SK-N-SH (cell line): ENCODE measurements around the gene HSPD1. TPM values are rescaled to one million over a fixed set of nuclear protein-coding genes. Genes with fewer than 3 reads are reported as not detected.
A peak's percentile ranks its signal among the peaks of the same experiment; 100 is the strongest.

Source experiments
- CTCF ChIA-PET: fragments of 300-600, 350-600 bp; formaldehyde crosslinking; extraction: SDS; loops from one replicate; lab custom pipeline; 2021; lab: Yijun Ruan, JAX
- POLR2A ChIA-PET: fragments of 350-600 bp; sonication (Branson Sonifier 250); formaldehyde crosslinking; extraction: SDS; loops from one replicate; lab custom pipeline; 2020; ENCODE audit warnings: antibody characterized with exemption, inconsistent platforms; lab: Yijun Ruan, JAX
- DNase-seq: peaks from one replicate; pipeline ENCODE4 v3.0.0; 2012
- H2AFZ ChIP-seq: fragments of 200-600 bp; sonication (generic); 2 replicates; pipeline ENCODE4 v1.8.1; 2016; ENCODE audit warnings: antibody characterized with exemption, mild to moderate bottlenecking, low read depth
- H3F3A ChIP-seq: fragments of 200-600 bp; sonication (generic); replicated peaks from 2 replicates; pipeline ENCODE3; 2016; ENCODE audit warnings: antibody characterized with exemption, mild to moderate bottlenecking; ENCODE audit not compliant: insufficient read depth
- H3K27ac ChIP-seq, 2 experiments: fragments of 200-500 bp in 1 of 2; fragments of 200-600 bp in 1 of 2; sonication (Bioruptor generic) in 1 of 2; sonication (generic), shearing (Covaris generic) in 1 of 2; 2 replicates each; pipeline versions ENCODE4 v1.5.1 to v1.6.1; 2014 to 2016; ENCODE audit warnings: low read depth in 2 of 2, inconsistent platforms in 1 of 2, low read length in 1 of 2, mild to moderate bottlenecking in 1 of 2, mixed read lengths in 1 of 2
- H3K27me3 ChIP-seq: fragments of 200-600 bp; sonication (generic), shearing (Covaris generic); 2 replicates; pipeline ENCODE4 v1.6.1; 2016; ENCODE audit warnings: mixed run types; ENCODE audit not compliant: insufficient read depth
- H3K36me3 ChIP-seq, 2 experiments: fragments of 200-500 bp in 1 of 2; fragments of 200-600 bp in 1 of 2; sonication (Bioruptor generic) in 1 of 2; sonication (generic) in 1 of 2; replicated peaks in 1 of 2; 2 replicates each; pipeline versions ENCODE3 to v1.5.1; 2014 to 2016; ENCODE audit warnings: low read length in 1 of 2, mild to moderate bottlenecking in 1 of 2; ENCODE audit not compliant: insufficient read depth in 2 of 2, control insufficient read depth in 1 of 2
- H3K4me1 ChIP-seq, 2 experiments: fragments of 200-500 bp in 1 of 2; fragments of 200-600 bp in 1 of 2; sonication (Bioruptor generic) in 1 of 2; sonication (generic), shearing (Covaris generic) in 1 of 2; 2 replicates each; pipeline versions ENCODE4 v1.5.1 to v1.6.1; 2014 to 2016; ENCODE audit warnings: low read depth in 1 of 2, low read length in 1 of 2, mixed run types in 1 of 2; ENCODE audit not compliant: insufficient read depth in 2 of 2, control insufficient read depth in 1 of 2
- H3K4me2 ChIP-seq: fragments of 200-600 bp; sonication (generic), shearing (Covaris generic); 2 replicates; pipeline ENCODE4 v1.6.1; 2017; ENCODE audit warnings: mixed run types
- H3K4me3 ChIP-seq, 2 experiments: fragments of 200-500 bp in 1 of 2; fragments of 200-600 bp in 1 of 2; sonication (Bioruptor generic) in 1 of 2; sonication (generic), shearing (Covaris generic) in 1 of 2; 2 replicates each; pipeline versions ENCODE4 v1.5.1 to v1.8.1; 2014 to 2016; ENCODE audit warnings: low read depth in 2 of 2, inconsistent platforms in 1 of 2, low read length in 1 of 2, mild to moderate bottlenecking in 1 of 2, mixed read lengths in 1 of 2, moderate library complexity in 1 of 2
- H3K79me2 ChIP-seq: fragments of 200-600 bp; sonication (generic); 2 replicates; pipeline ENCODE4 v1.8.1; 2017; ENCODE audit warnings: mild to moderate bottlenecking; ENCODE audit not compliant: insufficient read depth
- H3K9ac ChIP-seq: fragments of 200-600 bp; sonication (generic); 2 replicates; pipeline ENCODE4 v1.6.1; 2017; ENCODE audit warnings: mixed run types
- H3K9me2 ChIP-seq: fragments of 200-600 bp; sonication (generic); 2 replicates; pipeline ENCODE4 v1.6.1; 2017; ENCODE audit warnings: mixed run types
- H3K9me3 ChIP-seq: fragments of 200-600 bp; sonication (generic); 2 replicates; pipeline ENCODE4 v1.6.1; 2017; ENCODE audit warnings: mixed run types, mild to moderate bottlenecking, moderate library complexity
- H4K20me1 ChIP-seq: fragments of 200-600 bp; sonication (generic); 2 replicates; pipeline ENCODE4 v1.6.1; 2017; ENCODE audit warnings: mild to moderate bottlenecking, mixed run types; ENCODE audit not compliant: insufficient read depth
- CHD2 ChIP-seq: fragments of 150-350 bp; IDR thresholded peaks from 2 replicates; pipeline ENCODE4 v1.6.1; 2018; ENCODE audit warnings: low read length; ENCODE audit not compliant: partially characterized antibody
- ELF1 ChIP-seq: IDR thresholded peaks from 2 replicates; pipeline ENCODE4 v1.4.0; 2012
- FOSL2 ChIP-seq: IDR thresholded peaks from 2 replicates; pipeline ENCODE4 v1.4.0; 2012; ENCODE audit warnings: low read depth, mild to moderate bottlenecking, moderate library complexity, borderline replicate concordance
- FOXM1 ChIP-seq: IDR thresholded peaks from 2 replicates; pipeline ENCODE4 v1.4.0; 2012; ENCODE audit warnings: low read depth, mild to moderate bottlenecking
- GATA2 ChIP-seq: sonication (generic); formaldehyde crosslinking; IDR thresholded peaks from 2 replicates; pipeline ENCODE4 v1.5.0; 2020; ENCODE audit warnings: mild to moderate bottlenecking, missing genetic modification reagents
- JUND ChIP-seq: IDR thresholded peaks from 2 replicates; pipeline ENCODE4 v1.4.0; 2012
- MEF2A ChIP-seq: IDR thresholded peaks from 2 replicates; pipeline ENCODE4 v1.4.0; 2012; ENCODE audit warnings: low read depth, borderline replicate concordance
- MXI1 ChIP-seq: IDR thresholded peaks from 2 replicates; pipeline ENCODE4 v1.6.1; 2012; ENCODE audit warnings: mild to moderate bottlenecking, low read depth, low read length, improper control_type of control experiment
- NFIC ChIP-seq: IDR thresholded peaks from 2 replicates; pipeline ENCODE4 v1.4.0; 2012; ENCODE audit warnings: borderline replicate concordance
- POLR2AphosphoS5 ChIP-seq: IDR thresholded peaks from 2 replicates; pipeline ENCODE4 v1.6.1; 2012; ENCODE audit warnings: low read depth, low read length
- RAD21 ChIP-seq: IDR thresholded peaks from 2 replicates; pipeline ENCODE4 v1.6.1; 2012; ENCODE audit warnings: mild to moderate bottlenecking, low read length
- RCOR1 ChIP-seq: fragments of 150-350 bp; IDR thresholded peaks from 2 replicates; pipeline ENCODE4 v1.6.1; 2017; ENCODE audit warnings: antibody characterized with exemption, low read length
- RFX5 ChIP-seq: IDR thresholded peaks from 2 replicates; pipeline ENCODE4 v1.6.1; 2012; ENCODE audit warnings: mild to moderate bottlenecking, improper control_type of control experiment, low read length
- RXRA ChIP-seq: IDR thresholded peaks from 2 replicates; pipeline ENCODE4 v1.4.0; 2012; ENCODE audit warnings: low read depth, mild to moderate bottlenecking, borderline replicate concordance
- TEAD4 ChIP-seq: IDR thresholded peaks from 2 replicates; pipeline ENCODE4 v1.4.0; 2012; ENCODE audit warnings: mild to moderate bottlenecking, borderline replicate concordance; ENCODE audit not compliant: insufficient read depth
- YY1 ChIP-seq: IDR thresholded peaks from 2 replicates; pipeline ENCODE4 v1.4.0; 2012; ENCODE audit warnings: low read depth, mild to moderate bottlenecking
- WGBS: methylation state at CpG from one replicate; pipeline ENCODE4 v1.1.6; 2017; ENCODE audit warnings: low lambda C conversion rate; 5-methylcytosine and 5-hydroxymethylcytosine counted together
- polyA plus RNA-seq, 3 experiments: library from polyadenylated mRNA; depleted of rRNA; stranded (reverse); fragments of >200 nt; gene quantifications; 2 replicates each; pipeline ENCODE4 v1.2.3, GENCODE V29; 2012
- TF ChIP-seq, protein P1 (sequence below): IDR thresholded peaks from 2 replicates; pipeline ENCODE4 v1.6.1; 2012; ENCODE audit warnings: mild to moderate bottlenecking, low read depth, low read length, moderate library complexity
- TF ChIP-seq, protein P2 (sequence below): IDR thresholded peaks from 2 replicates; pipeline ENCODE4 v1.4.0; 2012; ENCODE audit warnings: low read depth, borderline replicate concordance
- TF ChIP-seq, protein P3 (sequence below): fragments of 150-350 bp; IDR thresholded peaks from 2 replicates; pipeline ENCODE4 v1.6.1; 2016; ENCODE audit warnings: mild to moderate bottlenecking, low read depth, low read length
- TF ChIP-seq, protein P4 (sequence below): fragments of 150-350 bp; IDR thresholded peaks from 2 replicates; pipeline ENCODE4 v1.6.1; 2017; ENCODE audit warnings: antibody characterized with exemption, low read length, low read depth, borderline replicate concordance
- TF ChIP-seq, protein P5 (sequence below): IDR thresholded peaks from 2 replicates; pipeline ENCODE4 v1.4.0; 2012; ENCODE audit warnings: low read depth
- TF ChIP-seq, protein P6 (sequence below): IDR thresholded peaks from 2 replicates; pipeline ENCODE4; 2012

HSPD1 gene
- polyA plus RNA-seq, 1 of the 3 experiments (the other 2 are of a cell fraction) = 212 TPM

DNA sequence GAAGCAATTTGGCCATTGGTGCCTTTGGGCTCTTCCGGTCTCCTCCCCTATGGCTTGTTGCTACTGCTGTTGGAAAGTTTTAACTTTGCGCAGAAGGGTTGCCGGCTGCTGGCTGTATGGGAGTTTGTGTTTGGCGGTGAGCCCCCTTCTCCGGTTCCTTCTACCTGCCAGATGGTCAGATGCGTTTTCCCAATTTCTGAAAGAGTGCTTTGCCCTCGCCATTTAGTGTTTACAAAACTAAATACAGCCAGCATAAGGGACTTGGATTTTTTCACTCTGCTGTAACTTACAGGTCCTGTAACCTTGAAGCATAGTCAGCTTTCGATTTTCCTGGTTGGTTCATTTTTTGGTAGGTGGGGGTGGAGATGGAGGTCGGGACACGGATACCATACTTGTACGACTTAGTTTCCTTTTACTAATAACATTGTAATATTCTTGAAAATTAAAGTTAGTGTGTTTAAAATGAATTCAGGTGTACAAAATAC lies 45.7 kb downstream of the HSPD1 start (continued):
- TF ChIP-seq, protein P1, sequence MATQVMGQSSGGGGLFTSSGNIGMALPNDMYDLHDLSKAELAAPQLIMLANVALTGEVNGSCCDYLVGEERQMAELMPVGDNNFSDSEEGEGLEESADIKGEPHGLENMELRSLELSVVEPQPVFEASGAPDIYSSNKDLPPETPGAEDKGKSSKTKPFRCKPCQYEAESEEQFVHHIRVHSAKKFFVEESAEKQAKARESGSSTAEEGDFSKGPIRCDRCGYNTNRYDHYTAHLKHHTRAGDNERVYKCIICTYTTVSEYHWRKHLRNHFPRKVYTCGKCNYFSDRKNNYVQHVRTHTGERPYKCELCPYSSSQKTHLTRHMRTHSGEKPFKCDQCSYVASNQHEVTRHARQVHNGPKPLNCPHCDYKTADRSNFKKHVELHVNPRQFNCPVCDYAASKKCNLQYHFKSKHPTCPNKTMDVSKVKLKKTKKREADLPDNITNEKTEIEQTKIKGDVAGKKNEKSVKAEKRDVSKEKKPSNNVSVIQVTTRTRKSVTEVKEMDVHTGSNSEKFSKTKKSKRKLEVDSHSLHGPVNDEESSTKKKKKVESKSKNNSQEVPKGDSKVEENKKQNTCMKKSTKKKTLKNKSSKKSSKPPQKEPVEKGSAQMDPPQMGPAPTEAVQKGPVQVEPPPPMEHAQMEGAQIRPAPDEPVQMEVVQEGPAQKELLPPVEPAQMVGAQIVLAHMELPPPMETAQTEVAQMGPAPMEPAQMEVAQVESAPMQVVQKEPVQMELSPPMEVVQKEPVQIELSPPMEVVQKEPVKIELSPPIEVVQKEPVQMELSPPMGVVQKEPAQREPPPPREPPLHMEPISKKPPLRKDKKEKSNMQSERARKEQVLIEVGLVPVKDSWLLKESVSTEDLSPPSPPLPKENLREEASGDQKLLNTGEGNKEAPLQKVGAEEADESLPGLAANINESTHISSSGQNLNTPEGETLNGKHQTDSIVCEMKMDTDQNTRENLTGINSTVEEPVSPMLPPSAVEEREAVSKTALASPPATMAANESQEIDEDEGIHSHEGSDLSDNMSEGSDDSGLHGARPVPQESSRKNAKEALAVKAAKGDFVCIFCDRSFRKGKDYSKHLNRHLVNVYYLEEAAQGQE = peak; percentile 24; the same call in 1 of the 2 replicates

DNA sequence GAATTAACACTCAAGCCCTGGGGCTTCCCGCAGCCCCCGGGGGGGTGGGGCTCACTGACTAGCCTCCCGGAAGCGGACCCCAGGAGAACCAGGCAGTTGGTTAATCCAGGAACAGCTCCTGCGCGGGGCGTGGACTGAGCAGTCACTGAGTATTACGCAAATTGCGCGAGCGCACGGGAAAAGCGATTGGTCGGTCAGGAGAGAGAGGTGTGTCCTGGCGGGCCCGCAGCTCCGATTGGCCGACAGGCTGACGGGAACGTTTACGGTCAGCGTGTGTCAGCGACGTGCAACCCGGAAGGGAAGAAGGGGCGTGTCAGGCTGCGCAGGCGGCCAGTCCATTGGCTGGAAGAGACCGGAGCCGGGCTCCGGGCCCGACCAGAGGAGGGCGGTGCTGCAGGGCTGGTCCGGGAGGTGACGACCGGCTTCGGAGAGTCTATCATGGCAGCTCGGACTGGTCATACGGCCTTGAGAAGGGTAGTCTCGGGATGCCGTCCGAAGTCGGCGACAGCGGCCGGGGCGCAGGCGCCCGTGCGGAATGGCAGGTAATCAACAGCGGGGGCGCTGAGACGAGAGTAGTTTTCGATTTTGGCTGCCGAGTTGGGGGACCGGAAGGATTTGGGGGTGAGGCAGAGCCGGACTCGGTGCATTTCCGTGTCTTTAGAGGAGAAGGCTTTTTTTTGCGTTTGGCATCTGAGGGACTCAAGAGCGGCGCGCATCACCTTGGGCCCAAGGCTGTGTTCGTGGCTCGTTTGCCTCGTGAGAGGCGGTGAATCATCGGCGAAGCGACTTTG lies 46.3 kb downstream of the HSPD1 start, which contains the start of gene COQ10B:
Gene COQ10B (plus strand): TSS at position 430 of the 791 bp plus-strand sequence. CDS start 9 bp downstream, at position 439.
- H3K4me3 ChIP-seq = peak within 1 kb of the TSS; percentile 77 to 83
- H3K4me1 ChIP-seq = no peaks in the 10 kb centered on the region; a peak in 2 of 4 replicates
- peak within 1 kb of the TSS; percentile 100 for H3K9ac ChIP-seq
- H3K9me3 ChIP-seq = no peaks in the 10 kb centered on the region
- peaks cover 48% of the 10 kb centered on the region for H3K79me2 ChIP-seq
- CTCF ChIA-PET = interaction anchor here (0.8 to 1.0 kb wide), 2 partner anchors 47 to 861 kb away, joined by 3 read pairs; partner anchors contain the start of genes HSPD1 and HSPE1
- peak; percentile 95 for DNase-seq
- H3K9me2 ChIP-seq = no peaks in the 10 kb centered on the region
- H3F3A ChIP-seq = peaks cover 11% of the 10 kb centered on the region
- H3K27ac ChIP-seq = peak within 1 kb of the TSS; percentile 92 to 100
- POLR2A ChIA-PET = interaction anchor here (1.0 to 1.6 kb wide), 4 partner anchors 16 to 48 kb away, joined by 4 to 15 read pairs (median 7); partner anchors contain the start of genes HSPD1, HSPE1 and SF3B1
- peak within 1 kb of the TSS; percentile 83 for H3K4me2 ChIP-seq
- under 1% methylated on average over 41 of the region's 70 CpGs for WGBS
- peaks cover 41% of the 10 kb centered on the region for H4K20me1 ChIP-seq
- peak within 1 kb of the TSS; percentile 67 for H2AFZ ChIP-seq
- H3K27me3 ChIP-seq = no peaks in the 10 kb centered on the region
- no peaks in the 10 kb centered on the region for H3K36me3 ChIP-seq
- no peak for TF ChIP-seq MEF2A
- TF ChIP-seq POLR2AphosphoS5 = peak; percentile 70
- no peak for TF ChIP-seq GATA2 (CRISPR knock-in tag)
- TF ChIP-seq RAD21 = peak; percentile 7; the same call in 1 of the 2 replicates
- TF ChIP-seq RXRA = no peak
- no peak for TF ChIP-seq FOXM1
- peak; percentile 87 for TF ChIP-seq MXI1
- TF ChIP-seq, protein P2, sequence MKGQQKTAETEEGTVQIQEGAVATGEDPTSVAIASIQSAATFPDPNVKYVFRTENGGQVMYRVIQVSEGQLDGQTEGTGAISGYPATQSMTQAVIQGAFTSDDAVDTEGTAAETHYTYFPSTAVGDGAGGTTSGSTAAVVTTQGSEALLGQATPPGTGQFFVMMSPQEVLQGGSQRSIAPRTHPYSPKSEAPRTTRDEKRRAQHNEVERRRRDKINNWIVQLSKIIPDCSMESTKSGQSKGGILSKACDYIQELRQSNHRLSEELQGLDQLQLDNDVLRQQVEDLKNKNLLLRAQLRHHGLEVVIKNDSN = no peak
- TF ChIP-seq NFIC = no peak
- TF ChIP-seq, protein P3, sequence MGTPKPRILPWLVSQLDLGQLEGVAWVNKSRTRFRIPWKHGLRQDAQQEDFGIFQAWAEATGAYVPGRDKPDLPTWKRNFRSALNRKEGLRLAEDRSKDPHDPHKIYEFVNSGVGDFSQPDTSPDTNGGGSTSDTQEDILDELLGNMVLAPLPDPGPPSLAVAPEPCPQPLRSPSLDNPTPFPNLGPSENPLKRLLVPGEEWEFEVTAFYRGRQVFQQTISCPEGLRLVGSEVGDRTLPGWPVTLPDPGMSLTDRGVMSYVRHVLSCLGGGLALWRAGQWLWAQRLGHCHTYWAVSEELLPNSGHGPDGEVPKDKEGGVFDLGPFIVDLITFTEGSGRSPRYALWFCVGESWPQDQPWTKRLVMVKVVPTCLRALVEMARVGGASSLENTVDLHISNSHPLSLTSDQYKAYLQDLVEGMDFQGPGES = 0 out of 2 replicates have a peak, but pooled peaks have one; percentile 37
- TF ChIP-seq YY1 = peak; percentile 82
- TF ChIP-seq JUND = peak; percentile 53
- peak; percentile 97 for TF ChIP-seq ELF1
- TF ChIP-seq, protein P4, sequence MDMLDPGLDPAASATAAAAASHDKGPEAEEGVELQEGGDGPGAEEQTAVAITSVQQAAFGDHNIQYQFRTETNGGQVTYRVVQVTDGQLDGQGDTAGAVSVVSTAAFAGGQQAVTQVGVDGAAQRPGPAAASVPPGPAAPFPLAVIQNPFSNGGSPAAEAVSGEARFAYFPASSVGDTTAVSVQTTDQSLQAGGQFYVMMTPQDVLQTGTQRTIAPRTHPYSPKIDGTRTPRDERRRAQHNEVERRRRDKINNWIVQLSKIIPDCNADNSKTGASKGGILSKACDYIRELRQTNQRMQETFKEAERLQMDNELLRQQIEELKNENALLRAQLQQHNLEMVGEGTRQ = no peak
- TF ChIP-seq, protein P5, sequence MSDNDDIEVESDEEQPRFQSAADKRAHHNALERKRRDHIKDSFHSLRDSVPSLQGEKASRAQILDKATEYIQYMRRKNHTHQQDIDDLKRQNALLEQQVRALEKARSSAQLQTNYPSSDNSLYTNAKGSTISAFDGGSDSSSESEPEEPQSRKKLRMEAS = peak; percentile 87
- no peak for TF ChIP-seq TEAD4
- peak; percentile 73 for TF ChIP-seq CHD2
- peak; percentile 63; the same call in 1 of the 2 replicates for TF ChIP-seq FOSL2
- TF ChIP-seq, protein P6, sequence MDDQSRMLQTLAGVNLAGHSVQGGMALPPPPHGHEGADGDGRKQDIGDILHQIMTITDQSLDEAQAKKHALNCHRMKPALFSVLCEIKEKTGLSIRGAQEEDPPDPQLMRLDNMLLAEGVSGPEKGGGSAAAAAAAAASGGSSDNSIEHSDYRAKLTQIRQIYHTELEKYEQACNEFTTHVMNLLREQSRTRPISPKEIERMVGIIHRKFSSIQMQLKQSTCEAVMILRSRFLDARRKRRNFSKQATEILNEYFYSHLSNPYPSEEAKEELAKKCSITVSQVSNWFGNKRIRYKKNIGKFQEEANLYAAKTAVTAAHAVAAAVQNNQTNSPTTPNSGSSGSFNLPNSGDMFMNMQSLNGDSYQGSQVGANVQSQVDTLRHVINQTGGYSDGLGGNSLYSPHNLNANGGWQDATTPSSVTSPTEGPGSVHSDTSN = no peak
- TF ChIP-seq RCOR1 = no peak
- peak; percentile 82 for TF ChIP-seq RFX5
